ENCODE results near the gene LMCD1. TPM values are rescaled to one million over a fixed set of nuclear protein-coding genes. Genes with fewer than 3 reads are reported as not detected.

The LMCD1 gene
- total and polyA plus RNA-seq, 2 of the 8 experiments (the other 6 are each of a cell fraction or from before 2014, with no cell fraction given): 12.3 to 26.5 TPM

GRCh38 chr3:8457039-8457438 is 44.6 kb upstream of the LMCD1 start (continued):
- TF ChIP-seq TEAD4 (IDR thresholded peaks at IDR 0.05; ENCODE audit: low read depth, low read length): no peak
- no peak for TF ChIP-seq TAF1 (IDR thresholded peaks at IDR 0.05; ENCODE audit: low read depth, low read length)
- no peak for TF ChIP-seq RNF2 (IDR thresholded peaks at IDR 0.05; ENCODE audit: borderline replicate concordance, low read depth, low read length, missing control alignments, poor library complexity, severe bottlenecking)
- no peak for TF ChIP-seq KDM4A (IDR thresholded peaks at IDR 0.05; ENCODE audit: low read depth, low read length, severe bottlenecking)
- TF ChIP-seq CTBP2 (IDR thresholded peaks at IDR 0.05; ENCODE audit: borderline replicate concordance, insufficient read depth, insufficient read length, low read length): no peak
- no peak for TF ChIP-seq CHD7 (IDR thresholded peaks at IDR 0.05; ENCODE audit: insufficient replicate concordance, low read length)
- no peak for TF ChIP-seq SIX5 (IDR thresholded peaks at IDR 0.05; ENCODE audit: low read depth, low read length)
- TF ChIP-seq EGR1 (IDR thresholded peaks at IDR 0.05; ENCODE audit: borderline replicate concordance, low read depth, low read length): no peak

All from H1 (cell line).